GM12875 (cell line): Measurements from ENCODE around the gene POU2F2.

Source experiments
- H3K4me3 ChIP-seq: one replicate; pipeline ENCODE4 v1.5.1; 2011; ENCODE audit warnings: low read depth, low read length, control low read depth
- CTCF ChIP-seq: IDR thresholded peaks from 2 replicates; pipeline ENCODE4 v1.5.1; 2011; ENCODE audit warnings: low read depth, mild to moderate bottlenecking, control low read depth, inconsistent platforms, low read length, moderate library complexity, borderline replicate concordance; ENCODE audit not compliant: insufficient read depth

The POU2F2 gene

GRCh38 chr19:42075364-42075615, 57.0 kb downstream of the POU2F2 start:
- TF ChIP-seq CTCF = no peak
- peak overlapping the region; percentile 89 for H3K4me3 ChIP-seq

DNA sequence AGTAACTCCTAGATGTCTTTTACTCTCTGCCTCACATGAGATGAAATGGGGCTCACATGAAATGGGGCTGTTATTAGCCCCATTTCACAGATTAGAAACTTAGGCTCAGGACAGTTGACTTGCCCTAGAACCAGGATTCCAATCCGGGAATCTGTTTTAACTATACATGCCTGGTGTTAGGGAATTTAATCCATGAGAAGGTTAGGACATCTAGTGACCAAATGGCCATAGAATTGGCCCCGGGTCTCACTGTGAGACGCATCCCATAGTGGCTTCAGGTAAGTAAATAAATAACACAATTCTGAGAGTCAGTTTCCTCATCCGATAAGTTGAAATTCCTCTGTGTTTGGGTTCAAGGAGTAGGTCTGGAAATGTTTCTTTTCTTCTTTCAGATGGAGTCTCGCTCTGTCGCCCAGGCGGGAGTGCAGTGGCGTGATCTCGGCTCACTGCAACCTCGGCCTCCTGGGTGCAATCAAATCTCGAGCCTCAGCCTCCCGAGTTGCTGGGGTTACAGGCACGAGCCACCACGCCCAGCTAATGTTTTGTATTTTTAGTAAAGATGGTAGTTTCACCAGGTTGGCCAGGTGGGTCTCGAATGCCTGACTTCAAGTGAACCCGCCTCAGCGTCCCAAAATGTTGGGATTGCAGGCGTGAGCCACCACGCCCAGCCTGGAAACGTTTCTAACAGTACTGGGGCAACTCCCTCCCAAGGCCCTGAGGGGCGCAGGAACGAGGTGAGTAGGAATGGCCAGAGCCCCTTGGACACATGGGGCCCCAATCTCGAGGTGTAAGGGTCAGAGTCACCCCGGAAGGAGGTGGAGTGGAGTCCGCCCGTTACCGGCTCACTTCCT, 57.5 kb downstream of the POU2F2 start:
- peak overlapping the region; percentile 89 for H3K4me3 ChIP-seq
- TF ChIP-seq CTCF = no peak

GRCh38 chr19:42071247-42071646, 61.0 kb downstream of the POU2F2 start:
- H3K4me3 ChIP-seq = no peak overlapping the region
- TF ChIP-seq CTCF = no peak

DNA sequence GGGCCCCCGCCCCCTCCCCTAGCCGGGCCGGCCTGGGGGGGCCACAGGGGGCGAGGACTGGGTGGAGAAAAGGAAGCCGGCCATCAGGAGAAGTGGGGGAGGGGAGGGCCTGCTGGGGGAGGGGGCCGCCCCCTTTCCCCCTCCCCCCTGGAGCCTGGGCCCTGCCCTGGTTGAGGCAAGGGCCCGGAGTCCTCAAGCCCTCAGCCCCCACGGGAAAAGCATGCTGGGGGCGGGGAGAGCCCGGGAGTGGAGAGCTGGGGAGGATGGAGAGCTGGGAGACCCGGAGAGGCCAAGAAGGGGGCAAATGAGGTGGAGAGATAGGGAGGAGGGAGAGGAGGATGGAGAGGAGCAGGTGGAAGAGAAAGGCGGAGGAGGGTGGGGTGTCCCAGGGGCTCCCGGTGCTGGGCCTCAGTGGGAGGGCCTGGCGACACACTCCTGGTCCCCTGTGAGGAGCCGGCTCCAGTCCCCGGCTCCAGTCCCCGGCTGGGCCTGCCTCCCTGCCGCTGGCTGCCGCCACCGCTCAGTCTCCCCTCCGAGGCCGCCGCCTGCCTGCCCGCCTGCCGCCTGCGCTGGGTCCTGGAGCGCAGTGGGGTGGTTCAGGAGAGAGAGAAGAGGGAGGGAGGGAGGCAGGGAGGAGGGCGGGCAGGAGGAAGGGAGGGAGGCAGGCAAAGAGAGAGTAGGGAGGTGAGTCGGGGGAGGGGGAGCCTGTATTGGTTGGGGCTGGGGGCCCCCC, 62.5 kb downstream of the POU2F2 start, which contains the start of gene GRIK5:
GRIK5 (minus strand) TSS at position 588 of the 733 bp plus-strand sequence. CDS start 4,436 bp downstream, outside the sequence.
- no peak within 1 kb of the TSS for H3K4me3 ChIP-seq
- no peak for TF ChIP-seq CTCF

- H3K4me3 ChIP-seq = no peak overlapping the region
- TF ChIP-seq CTCF = no peak
Measured at GRCh38 chr19:42068756-42069571, 63.3 kb downstream of the POU2F2 start.

GRCh38 chr19:42068361-42068755, 63.9 kb downstream of the POU2F2 start:
- TF ChIP-seq CTCF = no peak
- no peak overlapping the region for H3K4me3 ChIP-seq
